GM13977 (cell line): ENCODE results near the gene CLIP4.

Experiments
- DNase-seq: peaks from one replicate; pipeline ENCODE4 v3.0.0; 2012; ENCODE audit warnings: low spot score
- in situ Hi-C: fragments of 300-500 bp; cut with MboI; formaldehyde crosslinking; loops from one replicate; pipeline ENCODE4 v1.12.0; 2022; ENCODE audit warnings: low sequenced_read_pairs, low pct_unique_long_range_greater_than_20kb, mixed read lengths, inconsistent platforms; ENCODE audit not compliant: unreplicated experiment
- TF ChIP-seq, protein P1 (sequence below): IDR thresholded peaks from 2 replicates; pipeline ENCODE4 v1.5.1; 2012; ENCODE audit warnings: mild to moderate bottlenecking, control low read depth; ENCODE audit not compliant: insufficient read depth; ENCODE audit errors: extremely low read depth, missing control alignments

Gene CLIP4, protein sequence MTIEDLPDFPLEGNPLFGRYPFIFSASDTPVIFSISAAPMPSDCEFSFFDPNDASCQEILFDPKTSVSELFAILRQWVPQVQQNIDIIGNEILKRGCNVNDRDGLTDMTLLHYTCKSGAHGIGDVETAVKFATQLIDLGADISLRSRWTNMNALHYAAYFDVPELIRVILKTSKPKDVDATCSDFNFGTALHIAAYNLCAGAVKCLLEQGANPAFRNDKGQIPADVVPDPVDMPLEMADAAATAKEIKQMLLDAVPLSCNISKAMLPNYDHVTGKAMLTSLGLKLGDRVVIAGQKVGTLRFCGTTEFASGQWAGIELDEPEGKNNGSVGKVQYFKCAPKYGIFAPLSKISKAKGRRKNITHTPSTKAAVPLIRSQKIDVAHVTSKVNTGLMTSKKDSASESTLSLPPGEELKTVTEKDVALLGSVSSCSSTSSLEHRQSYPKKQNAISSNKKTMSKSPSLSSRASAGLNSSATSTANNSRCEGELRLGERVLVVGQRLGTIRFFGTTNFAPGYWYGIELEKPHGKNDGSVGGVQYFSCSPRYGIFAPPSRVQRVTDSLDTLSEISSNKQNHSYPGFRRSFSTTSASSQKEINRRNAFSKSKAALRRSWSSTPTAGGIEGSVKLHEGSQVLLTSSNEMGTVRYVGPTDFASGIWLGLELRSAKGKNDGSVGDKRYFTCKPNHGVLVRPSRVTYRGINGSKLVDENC

DNA sequence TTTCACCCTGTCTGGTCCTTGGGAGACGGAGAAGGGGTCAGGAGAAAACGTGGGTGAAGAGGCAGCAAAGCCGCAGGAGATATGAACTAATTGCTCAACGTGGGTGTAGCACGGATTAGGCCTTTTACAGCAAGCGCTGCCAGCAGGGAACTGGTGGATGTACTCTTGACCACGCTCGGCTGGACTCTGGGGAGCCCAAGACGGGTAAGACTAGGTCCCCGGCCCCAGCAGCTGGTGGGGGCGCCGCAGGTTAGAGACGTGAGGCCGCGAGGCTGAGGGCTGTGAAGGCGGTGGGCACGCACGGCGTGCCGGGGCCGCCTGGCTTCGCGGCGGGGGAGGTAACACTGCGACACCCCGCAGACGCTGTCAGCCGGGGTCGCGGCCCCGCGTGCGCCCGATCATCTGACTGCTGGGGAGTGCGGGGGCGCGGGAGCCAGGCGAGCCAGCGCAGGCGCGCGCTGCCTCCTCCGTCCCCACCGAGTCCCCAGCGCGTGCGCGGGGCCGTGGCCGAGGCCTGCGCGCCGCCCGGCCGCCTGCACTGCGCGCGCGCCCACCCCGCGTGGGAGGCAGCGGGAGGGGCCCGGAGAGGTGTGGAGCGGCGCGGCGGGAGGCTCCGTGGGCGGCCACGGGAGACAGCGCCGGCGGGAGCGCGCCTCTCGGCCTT, at the start of gene CLIP4:
TSS of gene CLIP4 (plus strand) at position 470 of the 664 bp plus-strand sequence. CDS start 5,974 bp downstream, outside the sequence.
- TF ChIP-seq, protein P1, sequence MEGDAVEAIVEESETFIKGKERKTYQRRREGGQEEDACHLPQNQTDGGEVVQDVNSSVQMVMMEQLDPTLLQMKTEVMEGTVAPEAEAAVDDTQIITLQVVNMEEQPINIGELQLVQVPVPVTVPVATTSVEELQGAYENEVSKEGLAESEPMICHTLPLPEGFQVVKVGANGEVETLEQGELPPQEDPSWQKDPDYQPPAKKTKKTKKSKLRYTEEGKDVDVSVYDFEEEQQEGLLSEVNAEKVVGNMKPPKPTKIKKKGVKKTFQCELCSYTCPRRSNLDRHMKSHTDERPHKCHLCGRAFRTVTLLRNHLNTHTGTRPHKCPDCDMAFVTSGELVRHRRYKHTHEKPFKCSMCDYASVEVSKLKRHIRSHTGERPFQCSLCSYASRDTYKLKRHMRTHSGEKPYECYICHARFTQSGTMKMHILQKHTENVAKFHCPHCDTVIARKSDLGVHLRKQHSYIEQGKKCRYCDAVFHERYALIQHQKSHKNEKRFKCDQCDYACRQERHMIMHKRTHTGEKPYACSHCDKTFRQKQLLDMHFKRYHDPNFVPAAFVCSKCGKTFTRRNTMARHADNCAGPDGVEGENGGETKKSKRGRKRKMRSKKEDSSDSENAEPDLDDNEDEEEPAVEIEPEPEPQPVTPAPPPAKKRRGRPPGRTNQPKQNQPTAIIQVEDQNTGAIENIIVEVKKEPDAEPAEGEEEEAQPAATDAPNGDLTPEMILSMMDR = no peak
- peak; percentile 89 for DNase-seq
- in situ Hi-C loops = no loop called here

DNA sequence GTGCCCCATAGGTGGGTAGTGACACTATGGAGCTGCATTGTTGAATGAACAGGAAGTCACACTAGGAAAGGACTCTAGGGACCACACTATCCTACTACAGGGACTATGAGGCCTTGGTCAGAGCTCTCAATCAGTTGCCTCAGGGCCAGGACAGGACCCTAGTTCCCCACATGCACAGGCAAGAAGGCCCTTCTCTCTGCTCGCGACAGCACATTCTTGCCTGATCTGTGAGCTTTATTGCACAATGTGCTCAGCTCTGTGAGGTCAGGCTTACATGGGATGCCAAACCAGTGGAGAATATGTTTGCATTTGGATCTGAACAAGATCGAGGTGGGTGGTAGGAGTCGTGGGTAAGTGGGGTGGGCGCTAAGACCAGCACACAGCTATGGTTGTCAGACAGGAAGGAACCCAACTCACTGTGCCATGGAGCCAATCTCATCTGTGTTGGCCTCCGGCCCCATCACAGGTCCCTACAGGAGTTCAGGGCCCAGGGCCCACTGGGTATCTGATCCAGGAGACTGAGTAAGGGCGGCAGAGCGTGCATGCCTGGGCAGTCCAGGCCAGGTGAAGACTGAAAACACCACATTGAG, 48.8 kb upstream of the CLIP4 start:
- TF ChIP-seq, protein P1 = no peak
- DNase-seq = no peak
- in situ Hi-C loops = no loop called here

DNA sequence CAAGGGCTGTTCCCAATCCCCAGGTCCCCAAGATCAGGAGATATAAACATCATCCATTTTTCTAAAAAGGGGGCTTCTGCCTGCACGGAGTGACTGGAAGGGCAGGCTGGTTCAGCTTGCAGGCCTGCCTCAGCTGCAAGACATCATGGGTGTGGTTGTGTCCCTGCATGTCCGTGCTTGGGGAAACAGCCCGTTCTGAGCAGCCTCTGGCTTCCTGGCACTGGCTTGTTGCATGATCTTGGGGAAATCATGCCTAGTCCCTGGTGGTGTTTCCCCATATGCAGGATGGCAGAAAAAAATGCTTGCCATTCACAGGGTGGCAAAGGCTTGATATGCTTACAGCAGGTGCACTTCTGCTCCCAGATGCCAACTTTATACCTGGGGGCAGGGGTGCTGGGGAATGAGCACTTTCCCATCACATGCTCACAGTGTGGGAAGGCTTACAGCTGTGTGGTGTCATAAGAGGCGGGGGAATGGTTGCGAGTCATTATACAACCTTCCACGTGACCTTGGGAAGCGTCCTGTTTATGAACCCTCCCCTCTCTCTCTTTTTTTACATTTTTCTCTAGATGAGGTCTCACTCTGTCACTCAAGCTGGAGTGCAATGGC, 48.1 kb upstream of the CLIP4 start:
- in situ Hi-C loops = no loop called here
- TF ChIP-seq, protein P1 = no peak
- DNase-seq = no peak

DNA sequence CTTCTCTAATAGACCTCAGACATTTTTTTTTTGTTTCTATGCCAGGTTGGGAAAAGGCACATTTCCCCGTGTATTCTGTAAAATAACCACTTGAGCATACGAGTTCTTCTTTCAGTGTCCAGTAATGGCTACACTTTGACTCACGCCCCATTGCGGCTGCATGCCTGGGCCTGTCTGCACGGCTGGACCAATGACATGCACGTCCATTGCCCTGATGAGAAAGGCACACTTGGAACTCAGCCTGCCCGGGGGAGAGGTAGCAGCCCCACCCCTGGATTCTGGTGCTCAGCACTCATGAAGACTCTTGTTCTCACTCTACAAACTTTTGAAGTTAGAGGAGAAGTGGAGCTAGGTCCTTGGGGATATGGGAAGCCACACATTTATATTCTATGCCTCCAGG, 46.7 kb upstream of the CLIP4 start:
- TF ChIP-seq, protein P1 = no peak
- DNase-seq = no peak
- in situ Hi-C loops = no loop called here

DNA sequence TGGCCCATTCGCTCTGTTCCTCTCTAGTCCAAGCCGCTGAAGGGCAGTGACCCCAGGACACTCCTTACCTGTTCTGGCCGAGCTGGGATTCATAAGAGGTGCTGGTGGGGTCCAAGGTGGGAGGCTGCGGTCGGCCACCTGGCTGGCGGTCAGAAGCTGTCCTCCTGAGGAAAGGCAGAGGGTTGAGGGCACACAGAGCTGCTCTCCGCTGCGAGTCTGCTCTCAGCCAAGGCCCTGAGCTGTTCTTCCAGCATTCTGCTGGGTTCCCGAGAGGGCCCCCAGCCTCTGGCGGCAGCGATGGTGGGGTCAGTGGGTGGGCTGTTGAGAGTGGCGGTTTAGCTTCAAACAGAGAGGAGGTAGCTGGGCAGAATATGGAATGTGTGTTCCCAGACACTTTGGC, 44.7 kb upstream of the CLIP4 start:
- no peak for DNase-seq
- in situ Hi-C loops = no loop called here
- TF ChIP-seq, protein P1 = no peak
